ENCODE results near the gene SPAG6.

SPAG6 gene

GRCh38 chr10:22329150-22329549 is 16.1 kb upstream of the SPAG6 start:
- no peak for DNase-seq (ENCODE audit: low read depth)
- TF ChIP-seq, protein P1, sequence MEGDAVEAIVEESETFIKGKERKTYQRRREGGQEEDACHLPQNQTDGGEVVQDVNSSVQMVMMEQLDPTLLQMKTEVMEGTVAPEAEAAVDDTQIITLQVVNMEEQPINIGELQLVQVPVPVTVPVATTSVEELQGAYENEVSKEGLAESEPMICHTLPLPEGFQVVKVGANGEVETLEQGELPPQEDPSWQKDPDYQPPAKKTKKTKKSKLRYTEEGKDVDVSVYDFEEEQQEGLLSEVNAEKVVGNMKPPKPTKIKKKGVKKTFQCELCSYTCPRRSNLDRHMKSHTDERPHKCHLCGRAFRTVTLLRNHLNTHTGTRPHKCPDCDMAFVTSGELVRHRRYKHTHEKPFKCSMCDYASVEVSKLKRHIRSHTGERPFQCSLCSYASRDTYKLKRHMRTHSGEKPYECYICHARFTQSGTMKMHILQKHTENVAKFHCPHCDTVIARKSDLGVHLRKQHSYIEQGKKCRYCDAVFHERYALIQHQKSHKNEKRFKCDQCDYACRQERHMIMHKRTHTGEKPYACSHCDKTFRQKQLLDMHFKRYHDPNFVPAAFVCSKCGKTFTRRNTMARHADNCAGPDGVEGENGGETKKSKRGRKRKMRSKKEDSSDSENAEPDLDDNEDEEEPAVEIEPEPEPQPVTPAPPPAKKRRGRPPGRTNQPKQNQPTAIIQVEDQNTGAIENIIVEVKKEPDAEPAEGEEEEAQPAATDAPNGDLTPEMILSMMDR (IDR thresholded peaks at IDR 0.05; ENCODE audit: low read depth, low read length) = no peak
- TF ChIP-seq MAX (IDR thresholded peaks at IDR 0.05; ENCODE audit: low read depth, low read length) (no peak), MYC (IDR thresholded peaks at IDR 0.05; ENCODE audit: low read depth, low read length) (no peak), POLR2A (IDR thresholded peaks at IDR 0.05; ENCODE audit: extremely low read depth, insufficient read length) (no peak)
- H3K4me3 ChIP-seq (ENCODE audit: low read depth, low read length) = no peak overlapping the region

GRCh38 chr10:22332116-22332692 is 13.1 kb upstream of the SPAG6 start:
- H3K4me3 ChIP-seq (ENCODE audit: low read depth, low read length) = no peak overlapping the region
- TF ChIP-seq POLR2A (IDR thresholded peaks at IDR 0.05; ENCODE audit: extremely low read depth, insufficient read length) = no peak
- TF ChIP-seq, protein P1 (IDR thresholded peaks at IDR 0.05; ENCODE audit: low read depth, low read length) = no peak
- no peak for TF ChIP-seq MYC (IDR thresholded peaks at IDR 0.05; ENCODE audit: low read depth, low read length)
- no peak for TF ChIP-seq MAX (IDR thresholded peaks at IDR 0.05; ENCODE audit: low read depth, low read length)
- no peak for DNase-seq (ENCODE audit: low read depth)

- TF ChIP-seq POLR2A (IDR thresholded peaks at IDR 0.05; ENCODE audit: extremely low read depth, insufficient read length) (no peak), MYC (IDR thresholded peaks at IDR 0.05; ENCODE audit: low read depth, low read length) (no peak), MAX (IDR thresholded peaks at IDR 0.05; ENCODE audit: low read depth, low read length) (no peak)
- TF ChIP-seq, protein P1 (IDR thresholded peaks at IDR 0.05; ENCODE audit: low read depth, low read length) = no peak
Observed at GRCh38 chr10:22333167-22333974, 11.9 kb upstream of the SPAG6 start.

DNA sequence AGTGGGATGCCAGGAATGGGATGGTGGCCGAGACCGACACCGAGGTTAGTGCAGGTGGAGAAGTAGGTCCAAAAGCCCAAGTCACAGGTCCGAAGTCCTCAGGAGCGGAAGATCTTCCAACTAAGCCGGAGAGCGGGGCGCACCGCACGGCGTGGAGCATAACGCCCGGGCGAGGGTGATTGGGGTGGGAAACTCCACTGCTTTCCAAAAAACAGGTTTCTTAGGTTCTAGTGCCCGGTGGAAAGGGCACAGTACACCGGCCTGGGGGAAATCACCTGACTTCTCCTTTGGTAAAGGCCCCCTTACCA is 11.4 kb upstream of the SPAG6 start:
- DNase-seq (ENCODE audit: low read depth) = no peak
- H3K4me3 ChIP-seq (ENCODE audit: low read depth, low read length) = no peak overlapping the region
- TF ChIP-seq MAX (IDR thresholded peaks at IDR 0.05; ENCODE audit: low read depth, low read length) (no peak), POLR2A (IDR thresholded peaks at IDR 0.05; ENCODE audit: extremely low read depth, insufficient read length) (no peak), MYC (IDR thresholded peaks at IDR 0.05; ENCODE audit: low read depth, low read length) (no peak)
- TF ChIP-seq, protein P1 (IDR thresholded peaks at IDR 0.05; ENCODE audit: low read depth, low read length) = no peak

More at GRCh38 chr10:22333167-22333974, 11.9 kb upstream of the SPAG6 start:
- no peak for DNase-seq (ENCODE audit: low read depth)
- H3K4me3 ChIP-seq (ENCODE audit: low read depth, low read length) = no peak overlapping the region

DNA sequence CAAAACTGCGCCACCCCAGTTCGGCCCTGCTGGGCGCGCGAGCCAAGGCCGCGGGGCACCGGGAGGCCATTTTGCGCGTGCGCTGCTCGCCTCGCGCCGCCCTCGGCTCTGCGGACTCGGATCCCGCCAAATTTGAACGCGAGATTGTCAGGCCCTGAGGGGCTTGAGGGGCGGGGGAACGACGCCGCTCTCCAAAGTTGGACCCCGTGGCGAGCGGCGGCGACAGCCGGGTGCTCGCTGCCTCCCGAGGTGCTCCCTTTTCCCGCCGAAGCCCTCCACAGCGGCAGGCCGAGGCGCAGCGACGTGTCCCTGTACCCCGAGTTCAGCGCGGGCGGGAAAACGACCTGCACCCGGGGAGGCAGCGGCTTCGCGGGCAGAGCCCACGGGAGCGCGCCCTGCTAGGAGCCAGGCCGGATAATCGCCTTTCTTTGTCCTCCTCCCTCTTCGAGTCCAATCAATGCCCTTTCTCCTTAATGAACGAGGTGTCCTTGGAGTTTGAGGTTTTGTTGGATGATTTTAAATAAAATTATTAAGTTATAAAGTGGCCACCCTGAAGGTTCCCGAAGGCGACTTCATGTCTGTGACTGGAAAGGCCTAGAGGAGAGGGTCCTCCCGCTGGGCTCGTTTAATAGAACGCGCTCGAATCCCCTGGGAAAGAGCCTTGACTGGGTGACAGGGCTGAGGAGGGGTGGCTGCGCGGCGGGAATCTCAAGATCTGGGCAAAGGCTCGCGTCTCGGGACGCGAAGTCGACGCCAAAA is 10.7 kb upstream of the SPAG6 start:
- H3K4me3 ChIP-seq (ENCODE audit: low read depth, low read length) = no peak overlapping the region
- TF ChIP-seq, protein P1 (IDR thresholded peaks at IDR 0.05; ENCODE audit: low read depth, low read length) = no peak
- no peak for TF ChIP-seq MYC (IDR thresholded peaks at IDR 0.05; ENCODE audit: low read depth, low read length)
- TF ChIP-seq POLR2A (IDR thresholded peaks at IDR 0.05; ENCODE audit: extremely low read depth, insufficient read length) = no peak
- TF ChIP-seq MAX (IDR thresholded peaks at IDR 0.05; ENCODE audit: low read depth, low read length) = no peak
- DNase-seq (ENCODE audit: low read depth) = no peak
